Spleen (tissue), 11 donors: ENCODE results near the gene KTN1. TPM values are rescaled to one million over a fixed set of nuclear protein-coding genes. Genes with fewer than 3 reads are reported as not detected.

ENCODE experiments used
- DNase-seq: peaks from one replicate; pipeline ENCODE4 v3.0.0-alpha.2; 2020
- H3K27ac ChIP-seq, 8 donors: fragments of 200-600 bp; sonication (generic) in 7 of 8; 1 replicate in 4 of 8; 2 replicates in 4 of 8; pipeline versions ENCODE4 v1.5.0 to v1.8.0; 2016 to 2021; ENCODE audit warnings: inconsistent platforms in 4 of 8, mild to moderate bottlenecking in 4 of 8, moderate library complexity in 1 of 8
- H3K27me3 ChIP-seq, 7 donors: fragments of 200-600 bp; sonication (generic) in 6 of 7; replicated peaks in 1 of 7; 1 replicate in 4 of 7; 2 replicates in 3 of 7; pipeline versions ENCODE4 v1.5.0 to v1.8.0; 2016 to 2021; ENCODE audit warnings: inconsistent platforms in 3 of 7, mild to moderate bottlenecking in 1 of 7
- H3K36me3 ChIP-seq, 6 donors: fragments of 200-600 bp; sonication (generic) in 5 of 6; 1 replicate in 4 of 6; 2 replicates in 2 of 6; pipeline versions ENCODE4 v1.5.0 to v1.8.0; 2016 to 2021; ENCODE audit warnings: inconsistent platforms in 2 of 6
- H3K4me1 ChIP-seq, 6 donors: fragments of 200-600 bp; sonication (generic) in 5 of 6; 1 replicate in 3 of 6; 2 replicates in 3 of 6; pipeline versions ENCODE4 v1.5.0 to v1.8.0; 2016 to 2021; ENCODE audit warnings: inconsistent platforms in 3 of 6
- H3K4me3 ChIP-seq, 8 donors: fragments of 200-600 bp; sonication (generic) in 7 of 8; 1 replicate in 4 of 8; 2 replicates in 4 of 8; pipeline versions ENCODE4 v1.5.0 to v1.8.0; 2016 to 2021; ENCODE audit warnings: inconsistent platforms in 4 of 8, mild to moderate bottlenecking in 4 of 8, moderate library complexity in 2 of 8
- H3K9me3 ChIP-seq, 8 donors: fragments of 200-600 bp; sonication (generic) in 7 of 8; 1 replicate in 4 of 8; 2 replicates in 4 of 8; pipeline versions ENCODE4 v1.5.0 to v1.8.0; 2016 to 2021; ENCODE audit warnings: inconsistent platforms in 4 of 8
- POLR2A ChIP-seq, 3 donors: fragments of 450-650 bp; IDR thresholded peaks; one replicate each; pipeline ENCODE4 v1.5.1; 2017; ENCODE audit warnings: antibody characterized with exemption in 3 of 3, mild to moderate bottlenecking in 1 of 3
- POLR2AphosphoS5 ChIP-seq, 3 donors: sonication (generic); formaldehyde crosslinking; IDR thresholded peaks; one replicate each; pipeline ENCODE4 v1.5.1; 2017; ENCODE audit warnings: antibody characterized with exemption in 3 of 3
- WGBS, 5 donors: extraction: QIAGEN DNeasy Blood & Tissue Kit in 3 of 5; methylation state at CpG; one replicate each; pipeline versions ENCODE4 v1.1.5 to v1.1.7; 2013 to 2018; 5-methylcytosine and 5-hydroxymethylcytosine counted together
- intact Hi-C: fragments of 100-400 bp; cut with DNase I; formaldehyde crosslinking; loops from one replicate; pipeline ENCODE4 v1.15.0; 2023; ENCODE audit warnings: low total_unique reads
- polyA plus RNA-seq, 3 donors: library from polyadenylated mRNA; stranded (reverse); fragments of 200-250 nt; gene quantifications; one replicate each; pipeline ENCODE4 v1.2.1, GENCODE V29; 2013
- total RNA-seq, 7 donors: library from RNA; depleted of rRNA in 3 of 7; stranded (reverse); fragments of >200 nt in 3 of 7; fragmentation: NEBNext Ultra II Directional in 4 of 7; extraction: Animal tissue kit (Norgen Biotek cat#: 25700) in 4 of 7; gene quantifications; one replicate each; pipeline versions ENCODE4 v1.1.0 to v1.2.1, GENCODE V29; 2016 to 2021
- TF ChIP-seq, protein P1 (sequence below), 11 experiments: fragments of 200-600 bp in 7 of 11; fragments of 450-650 bp in 4 of 11; sonication (generic) in 4 of 11; IDR thresholded peaks in 8 of 11; conservative IDR thresholded peaks in 3 of 11; 1 replicate in 7 of 11; 2 replicates in 4 of 11; pipeline versions ENCODE4 v1.4.0 to v1.8.0; 2016 to 2021; ENCODE audit warnings: antibody characterized with exemption in 11 of 11, inconsistent platforms in 4 of 11, mild to moderate bottlenecking in 1 of 11
- donor health status: healthy with polysubstance abuse.
- donor health status: DM: no; HTN: no; CAD: no; lungs with moderate emphysema.
- donor health status: DM: no; HTN: no; CAD: no.
- donor health status: Bipolar disorder and iron deficiency.
- donor health status: healthy.
- donor health status: DM: no; HTN: no; CAD: no.
- donor health status: DM: yes; HTN: yes; CAD: no.

KTN1 gene
- total and polyA plus RNA-seq, 10 donors: 53.1 to 139 (median 114) TPM

DNA sequence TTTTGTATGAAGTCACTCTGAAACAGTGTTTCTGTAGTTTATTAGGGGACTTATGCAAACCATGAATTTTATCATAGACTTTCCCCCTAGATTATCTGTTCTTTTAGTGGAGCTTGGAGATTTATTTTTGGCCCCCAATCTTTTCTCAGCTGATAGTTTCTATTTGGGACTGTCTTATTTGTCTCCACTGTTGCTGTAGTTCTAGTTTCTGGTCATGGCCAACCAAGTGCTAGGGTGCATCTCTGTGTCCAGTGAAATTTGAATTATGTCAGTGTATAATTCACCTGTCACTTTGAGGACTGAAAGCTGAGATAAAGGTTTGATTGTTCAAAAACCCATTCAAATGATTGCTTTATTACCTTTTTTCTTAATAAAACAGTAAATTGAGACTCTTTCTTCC lies 61.3 kb downstream of the KTN1 start:
- DNase-seq: no peak
- no peak overlapping the region for H3K27ac ChIP-seq
- H3K36me3 ChIP-seq: peaks cover 0 to 86% (median 54%) of the 10 kb centered on the region in 6 donors
- peaks cover 0 to 10% (median 0%) of the 10 kb centered on the region in 6 donors for H3K4me1 ChIP-seq
- TF ChIP-seq POLR2AphosphoS5 (IDR thresholded peaks at IDR 0.05) (no peak), POLR2A (IDR thresholded peaks at IDR 0.05) (no peak)
- TF ChIP-seq, protein P1, sequence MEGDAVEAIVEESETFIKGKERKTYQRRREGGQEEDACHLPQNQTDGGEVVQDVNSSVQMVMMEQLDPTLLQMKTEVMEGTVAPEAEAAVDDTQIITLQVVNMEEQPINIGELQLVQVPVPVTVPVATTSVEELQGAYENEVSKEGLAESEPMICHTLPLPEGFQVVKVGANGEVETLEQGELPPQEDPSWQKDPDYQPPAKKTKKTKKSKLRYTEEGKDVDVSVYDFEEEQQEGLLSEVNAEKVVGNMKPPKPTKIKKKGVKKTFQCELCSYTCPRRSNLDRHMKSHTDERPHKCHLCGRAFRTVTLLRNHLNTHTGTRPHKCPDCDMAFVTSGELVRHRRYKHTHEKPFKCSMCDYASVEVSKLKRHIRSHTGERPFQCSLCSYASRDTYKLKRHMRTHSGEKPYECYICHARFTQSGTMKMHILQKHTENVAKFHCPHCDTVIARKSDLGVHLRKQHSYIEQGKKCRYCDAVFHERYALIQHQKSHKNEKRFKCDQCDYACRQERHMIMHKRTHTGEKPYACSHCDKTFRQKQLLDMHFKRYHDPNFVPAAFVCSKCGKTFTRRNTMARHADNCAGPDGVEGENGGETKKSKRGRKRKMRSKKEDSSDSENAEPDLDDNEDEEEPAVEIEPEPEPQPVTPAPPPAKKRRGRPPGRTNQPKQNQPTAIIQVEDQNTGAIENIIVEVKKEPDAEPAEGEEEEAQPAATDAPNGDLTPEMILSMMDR (IDR thresholded peaks at IDR 0.05 in 8 of 11, conservative IDR thresholded peaks at IDR 0.05 in 3 of 11): no peak
- no peaks in the 10 kb centered on the region for H3K27me3 ChIP-seq
- no peak overlapping the region for H3K4me3 ChIP-seq
- intact Hi-C loops: no loop called here
- no peaks in the 10 kb centered on the region for H3K9me3 ChIP-seq

GRCh38 chr14:55641954-55642353 lies 61.9 kb downstream of the KTN1 start:
- H3K27ac ChIP-seq: no peak overlapping the region
- intact Hi-C loops: no loop called here
- no peak for DNase-seq
- H3K4me3 ChIP-seq: no peak overlapping the region
- H3K9me3 ChIP-seq: no peaks in the 10 kb centered on the region
- H3K4me1 ChIP-seq: peaks cover 0 to 10% (median 0%) of the 10 kb centered on the region in 6 donors
- TF ChIP-seq, protein P1 (IDR thresholded peaks at IDR 0.05 in 8 of 11, conservative IDR thresholded peaks at IDR 0.05 in 3 of 11): no peak
- TF ChIP-seq POLR2AphosphoS5 (IDR thresholded peaks at IDR 0.05): no peak
- TF ChIP-seq POLR2A (IDR thresholded peaks at IDR 0.05): no peak
- H3K36me3 ChIP-seq: peaks cover 0 to 80% (median 51%) of the 10 kb centered on the region in 6 donors
- no peaks in the 10 kb centered on the region for H3K27me3 ChIP-seq

DNA sequence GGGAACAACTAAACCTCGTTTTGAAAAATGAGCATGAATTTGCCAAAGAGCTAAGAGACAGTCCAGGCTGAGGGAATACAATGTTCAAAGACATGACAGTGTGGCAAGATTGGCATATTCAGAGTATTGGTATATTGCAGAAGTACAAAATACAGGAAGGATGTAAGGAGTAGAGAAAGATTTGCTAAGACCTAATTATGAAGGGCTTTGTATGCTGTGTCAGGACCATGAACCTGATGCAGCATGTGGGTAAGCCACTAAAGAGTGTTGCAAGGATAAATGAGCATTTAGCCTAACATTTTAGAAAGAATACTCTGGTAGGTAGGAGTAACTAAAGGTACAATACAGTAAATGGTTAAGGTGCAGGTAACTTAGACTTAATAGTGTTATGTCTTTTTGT lies 65.1 kb downstream of the KTN1 start:
- TF ChIP-seq, protein P1 (IDR thresholded peaks at IDR 0.05 in 8 of 11, conservative IDR thresholded peaks at IDR 0.05 in 3 of 11): no peak
- TF ChIP-seq POLR2A (IDR thresholded peaks at IDR 0.05) (no peak), POLR2AphosphoS5 (IDR thresholded peaks at IDR 0.05) (no peak)
- Histone ChIP-seq H3K36me3 (peaks cover 0 to 77% (median 46%) of the 10 kb centered on the region in 6 donors), H3K9me3 (no peaks in the 10 kb centered on the region), H3K4me3 (no peak overlapping the region), H3K4me1 (peaks cover 0 to 10% (median 0%) of the 10 kb centered on the region in 6 donors), H3K27ac (no peak overlapping the region), H3K27me3 (no peaks in the 10 kb centered on the region)
- intact Hi-C loops: no loop called here
- no peak for DNase-seq
- 66 to 95% (median 80%) methylated on average over 1 of the region's 1 CpG for WGBS, 5 donors

GRCh38 chr14:55645845-55646832 lies 66.1 kb downstream of the KTN1 start:
- WGBS, 5 donors: 96 to 100% (median 98%) methylated on average over 2 of the region's 2 CpGs
- intact Hi-C loops: no loop called here
- H3K27me3 ChIP-seq: no peaks in the 10 kb centered on the region
- TF ChIP-seq, protein P1 (IDR thresholded peaks at IDR 0.05 in 8 of 11, conservative IDR thresholded peaks at IDR 0.05 in 3 of 11): no peak
- TF ChIP-seq POLR2AphosphoS5 (IDR thresholded peaks at IDR 0.05) (no peak), POLR2A (IDR thresholded peaks at IDR 0.05) (no peak)
- no peak for DNase-seq
- no peak overlapping the region for H3K4me3 ChIP-seq
- H3K36me3 ChIP-seq: peaks cover 0 to 77% (median 45%) of the 10 kb centered on the region in 6 donors
- peaks cover 0 to 10% (median 0%) of the 10 kb centered on the region in 6 donors for H3K4me1 ChIP-seq
- no peak overlapping the region for H3K27ac ChIP-seq
- no peaks in the 10 kb centered on the region for H3K9me3 ChIP-seq
